Effector CD4-positive, alpha-beta T cell (primary cell): ENCODE measurements around the gene STX3.
A peak's percentile ranks its signal among the peaks of the same experiment; 100 is the strongest.

Experiments
- DNase-seq: peaks from one replicate; pipeline ENCODE4 v3.0.0-alpha.2; 2020
- total RNA-seq: gene quantifications from one replicate; lab custom pipeline; 2026; lab: John Stamatoyannopoulos, UW

STX3 gene
- total RNA-seq: 7.7 reads per million, percentile 27 among the genes with 10 or more reads in this experiment

GRCh38 chr11:59754859-59755700 lies at the start of gene STX3:
STX3 (plus strand) TSS chr11:59755376; CDS start chr11:59755606, 230 bp downstream.
- DNase-seq: peak; percentile 61

- DNase-seq: no peak
These were observed 48.5 kb upstream of the STX3 start for GRCh38 chr11:59706518-59707285.

GRCh38 chr11:59707371-59707770 lies 47.8 kb upstream of the STX3 start:
- no peak for DNase-seq

- no peak for DNase-seq
These were observed 46.6 kb upstream of the STX3 start for GRCh38 chr11:59708537-59708936.

- no peak for DNase-seq
These were observed 44.9 kb upstream of the STX3 start for GRCh38 chr11:59710136-59710847.

- no peak for DNase-seq
These were observed 41.4 kb upstream of the STX3 start, which contains the start of gene OR10V1 for GRCh38 chr11:59713745-59714144. OR10V1 (minus strand) TSS chr11:59713845; CDS start chr11:59713845, 0 bp downstream.

- DNase-seq: no peak
These were observed 39.1 kb upstream of the STX3 start for GRCh38 chr11:59716051-59716450.

GRCh38 chr11:59719556-59719955 lies 35.6 kb upstream of the STX3 start:
- no peak for DNase-seq

GRCh38 chr11:59724066-59724465 lies 31.1 kb upstream of the STX3 start:
- no peak for DNase-seq

- DNase-seq: no peak
These were observed 27.8 kb upstream of the STX3 start for GRCh38 chr11:59727426-59727825.

GRCh38 chr11:59728154-59728553 lies 27.0 kb upstream of the STX3 start:
- DNase-seq: no peak

- DNase-seq: no peak
These were observed 26.3 kb upstream of the STX3 start for GRCh38 chr11:59728913-59729312.

GRCh38 chr11:59729834-59730233 lies 25.3 kb upstream of the STX3 start:
- DNase-seq: no peak

GRCh38 chr11:59730896-59731565 lies 24.1 kb upstream of the STX3 start:
- DNase-seq: no peak

- DNase-seq: no peak
These were observed 9.1 kb upstream of the STX3 start for GRCh38 chr11:59746111-59746510.

GRCh38 chr11:59753650-59754493 lies 1.3 kb upstream of the STX3 start:
- peak; percentile 79 for DNase-seq

- no peak for DNase-seq
These were observed 700 bp upstream of the STX3 start for GRCh38 chr11:59754494-59754858.

- peak; percentile 38 for DNase-seq
These were observed 753 bp downstream of the STX3 start for GRCh38 chr11:59755701-59756557.

- no peak for DNase-seq
These were observed 1.3 kb downstream of the STX3 start for GRCh38 chr11:59756558-59756840.

GRCh38 chr11:59756845-59757244 lies 1.7 kb downstream of the STX3 start:
- DNase-seq: no peak
